Smooth muscle cell of the brain vasculature (primary cell): ENCODE data around the gene MSH5.
A peak's percentile ranks its signal among the peaks of the same experiment; 100 is the strongest.
"Not testable (repeated sequence)": the region's sequence is repeated elsewhere in the genome, so short reads cannot be mapped to it uniquely, and the experiment has no call there.

Source experiments
- DNase-seq: peaks from one replicate; pipeline ENCODE4 v3.0.0-alpha.2; 2012; ENCODE audit warnings: low read depth, low spot score

Gene MSH5

GRCh38 chr6:31801031-31801927, 61.5 kb downstream of the MSH5 start:
- not testable (repeated sequence) for DNase-seq

DNA sequence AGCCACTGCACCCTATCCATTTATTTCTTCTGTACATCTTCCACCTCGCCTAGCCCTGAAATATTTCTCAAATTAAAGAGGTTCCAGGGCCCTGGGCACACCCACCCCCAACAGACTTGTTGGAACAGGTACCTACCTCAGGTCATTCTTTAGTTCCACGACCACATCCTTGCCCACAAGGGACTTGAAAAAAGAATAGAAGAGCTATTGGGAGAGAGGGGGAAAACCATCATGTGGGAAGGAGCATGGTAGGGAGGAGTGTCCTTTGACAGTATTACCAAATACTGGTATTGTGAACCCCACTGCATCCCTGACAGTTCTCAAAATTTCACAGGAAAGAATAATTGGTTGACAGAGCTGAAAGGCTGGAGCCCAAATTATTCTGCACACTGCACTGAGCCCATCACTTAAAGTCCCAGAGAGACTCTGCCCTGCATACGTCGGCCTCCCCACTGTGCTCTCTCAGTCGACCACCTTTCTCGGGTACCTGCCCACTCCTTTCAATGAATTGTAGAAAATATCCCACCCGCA, 66.2 kb downstream of the MSH5 start:
- no peak for DNase-seq

- DNase-seq, result peak; percentile 89
These were observed 66.9 kb downstream of the MSH5 start, which contains the start of gene LSM2 for GRCh38 chr6:31806470-31807272. LSM2 (minus strand) TSS chr6:31806966; CDS start chr6:31806757, 209 bp downstream.

DNA sequence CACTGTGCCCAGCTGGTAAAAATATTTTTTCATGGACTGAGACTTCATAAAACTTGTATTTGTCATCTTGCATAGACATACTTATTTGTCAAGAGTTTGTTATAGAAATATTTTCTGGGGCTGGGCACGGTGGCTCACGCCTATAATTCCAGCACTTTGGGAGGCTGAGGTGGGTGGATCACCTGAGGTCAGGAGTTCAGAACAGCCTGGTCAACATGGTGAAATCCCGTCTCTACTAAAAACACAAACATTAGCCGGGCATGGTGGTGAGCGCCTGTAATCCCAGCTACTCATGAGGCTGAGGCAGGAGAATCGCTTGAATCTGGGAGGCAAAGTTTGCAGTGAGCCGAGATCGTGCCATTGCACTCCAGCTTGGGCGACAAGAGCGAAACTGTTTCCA, 68.8 kb downstream of the MSH5 start:
- not testable (repeated sequence) for DNase-seq

DNA sequence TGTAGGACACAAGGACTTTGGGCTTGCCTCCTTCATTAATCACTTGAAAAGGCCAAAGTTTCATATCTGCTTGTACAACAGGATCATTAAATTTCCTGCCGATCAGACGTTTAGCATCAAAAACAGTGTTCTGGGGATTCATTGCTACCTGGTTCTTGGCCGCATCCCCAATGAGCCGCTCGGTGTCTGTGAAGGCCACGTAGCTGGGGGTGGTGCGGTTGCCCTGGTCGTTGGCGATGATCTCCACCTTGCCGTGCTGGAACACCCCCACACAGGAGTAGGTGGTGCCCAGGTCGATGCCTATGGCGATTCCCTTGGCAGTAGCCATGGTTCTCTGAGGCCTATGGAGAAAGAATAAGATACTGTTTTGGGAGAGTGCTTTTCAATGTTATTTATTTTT, 71.8 kb downstream of the MSH5 start:
- DNase-seq, result no peak
